HG02642 (cell line): ENCODE measurements around the gene EPB41L2.
"Not testable (repeated sequence)": the region's sequence is repeated elsewhere in the genome, so short reads cannot be mapped to it uniquely, and the experiment has no call there.

ENCODE experiments used
- ATAC-seq: cut with Tn5 transposase; IDR thresholded peaks from one replicate; pipeline ENCODE4 v1.9.1; 2021; ENCODE audit warnings: mild to moderate bottlenecking; ENCODE audit not compliant: unreplicated experiment, poor library complexity

Gene EPB41L2

DNA sequence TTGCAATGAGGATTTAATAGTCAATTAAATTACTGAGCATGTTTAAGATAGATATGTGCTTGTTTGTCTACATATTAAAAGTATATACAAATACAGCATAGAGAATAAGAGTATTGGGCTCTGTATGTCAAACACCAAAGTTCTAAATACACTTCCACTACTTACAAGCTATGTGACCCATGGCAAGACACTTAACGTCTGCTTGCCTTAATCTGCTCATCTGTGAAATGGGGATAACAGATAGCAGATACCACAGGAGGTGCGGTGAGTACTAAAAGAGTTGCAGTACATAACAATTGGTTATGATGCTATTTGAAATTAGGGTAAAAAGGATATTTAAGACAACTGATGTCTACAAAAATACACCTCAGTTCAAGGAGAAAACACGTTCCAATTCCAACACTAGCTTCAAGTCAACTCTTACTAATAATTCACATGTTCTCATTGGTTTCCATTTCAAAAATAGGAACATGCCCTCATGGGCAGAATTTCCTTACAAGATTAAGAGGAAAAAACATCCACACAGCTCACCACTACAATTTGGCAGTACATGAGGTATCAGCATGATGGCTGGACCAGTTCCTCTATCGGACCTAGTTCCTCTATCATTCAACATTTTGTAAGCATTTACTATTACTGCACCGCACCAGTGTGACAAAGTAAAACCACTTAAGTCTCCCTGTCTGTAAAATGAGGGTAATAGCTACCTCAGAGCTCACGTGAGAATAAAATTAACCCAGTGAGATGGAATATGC, 134.7 kb downstream of the EPB41L2 start:
- ATAC-seq, result no peak

DNA sequence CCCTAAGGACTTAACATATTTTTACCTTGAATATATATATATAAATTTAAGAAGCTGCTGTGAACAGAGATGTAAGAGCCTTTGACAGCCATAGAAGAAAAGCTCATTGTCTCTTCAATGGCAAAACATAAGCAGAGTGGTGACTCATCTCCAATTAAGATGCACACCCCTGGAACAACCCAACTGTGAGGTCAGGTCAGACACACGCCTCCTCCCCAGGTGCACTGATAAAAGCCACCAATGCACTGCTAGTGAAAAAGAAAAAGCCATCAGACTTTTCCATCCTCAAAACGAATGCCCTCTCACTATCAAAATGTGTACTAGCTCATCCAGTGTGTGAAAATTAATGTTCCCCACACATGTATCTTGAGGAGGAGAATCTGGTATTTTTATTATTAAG, 135.7 kb downstream of the EPB41L2 start:
- ATAC-seq, result no peak

DNA sequence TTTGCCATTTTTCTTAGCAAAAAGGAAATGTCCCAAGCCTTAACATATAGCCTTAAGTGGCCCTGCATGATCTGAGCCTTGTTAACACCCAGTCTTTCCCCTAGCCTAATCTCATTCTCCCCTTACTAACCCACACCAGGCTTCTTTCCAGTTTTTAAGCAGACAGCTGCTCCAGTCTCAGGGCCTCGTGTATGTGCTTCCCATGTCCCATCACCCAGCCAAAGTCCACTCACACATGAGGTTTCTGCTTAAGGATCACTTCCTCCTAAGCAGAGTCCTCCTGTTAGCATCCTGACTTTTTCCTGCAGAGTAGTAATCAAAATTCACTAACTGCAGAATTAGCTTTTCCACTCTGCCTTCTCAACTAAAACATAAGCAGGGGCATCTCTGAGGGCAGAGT, 139.7 kb downstream of the EPB41L2 start:
- no peak for ATAC-seq

DNA sequence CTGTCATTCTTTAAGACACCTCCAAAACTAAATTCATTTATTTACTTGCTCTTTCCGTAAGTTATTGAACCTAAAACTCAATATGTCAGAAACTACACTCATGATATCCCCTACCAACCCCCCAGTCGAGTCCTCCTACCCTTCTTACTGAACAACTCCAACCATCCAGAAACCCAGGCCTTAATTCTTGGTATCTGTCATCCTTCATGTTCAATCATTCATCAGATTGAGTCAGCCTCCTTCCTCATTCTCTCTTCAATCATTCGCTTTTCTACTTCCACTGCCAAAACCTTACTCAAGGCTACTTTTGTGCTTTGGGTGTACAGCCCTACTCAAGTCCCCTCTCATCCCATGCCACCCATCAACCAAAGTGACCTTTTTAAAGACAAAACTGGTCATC, 140.1 kb downstream of the EPB41L2 start:
- ATAC-seq, result no peak

DNA sequence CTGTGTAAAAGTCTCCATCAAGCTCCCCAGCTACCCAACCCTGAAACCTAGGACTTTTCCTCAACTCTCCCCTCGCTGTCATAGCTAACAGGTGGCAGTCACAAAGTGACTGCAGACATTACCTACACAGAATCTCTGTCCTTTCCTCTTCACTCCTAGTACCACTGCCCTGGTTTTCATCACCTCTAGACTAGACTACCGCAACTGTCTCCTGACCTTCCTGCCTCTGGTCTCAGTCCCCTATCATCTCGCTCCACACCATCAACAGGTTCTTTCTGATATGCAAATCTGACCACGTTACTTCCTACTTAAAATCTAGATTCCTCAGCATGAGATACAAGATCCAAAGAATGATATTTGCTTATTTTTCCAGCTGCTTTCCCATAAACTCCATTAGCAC, 142.1 kb downstream of the EPB41L2 start:
- no peak for ATAC-seq

DNA sequence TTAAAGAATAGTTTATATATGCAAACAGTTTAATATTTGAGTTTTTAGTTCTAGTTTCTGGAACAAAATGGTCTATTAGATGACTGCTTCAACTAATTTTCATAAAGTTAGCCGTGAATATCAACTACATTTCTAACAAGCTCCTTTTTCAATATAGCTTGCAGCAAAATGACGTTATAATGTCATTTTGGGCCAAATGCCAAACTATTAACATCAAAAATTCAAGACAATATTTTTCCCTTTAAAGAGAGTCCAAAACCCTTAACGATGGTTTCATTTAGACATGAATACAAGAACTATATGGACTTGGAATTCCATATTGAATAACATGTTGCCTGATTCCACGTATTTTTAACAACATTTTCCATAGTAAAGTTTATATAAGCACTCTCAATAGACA, 144.9 kb downstream of the EPB41L2 start:
- no peak for ATAC-seq

DNA sequence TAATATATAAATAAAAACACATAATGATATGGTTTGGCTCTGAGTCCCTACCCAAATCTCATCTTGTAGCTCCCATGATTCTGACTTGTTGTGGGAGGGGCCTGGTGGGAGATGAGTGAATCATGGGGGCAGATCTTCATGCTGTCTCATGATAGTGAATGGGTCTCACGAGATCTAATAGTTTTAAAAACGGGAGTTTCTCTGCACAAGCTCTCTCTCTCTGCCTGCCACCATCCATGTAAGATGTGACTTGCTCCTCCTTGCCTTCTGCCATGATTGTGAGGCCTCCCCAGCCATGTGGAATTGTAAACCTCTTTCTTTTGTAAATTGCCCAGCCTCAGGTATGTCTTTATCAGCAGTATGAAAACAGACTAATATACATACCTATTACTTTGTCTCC, 147.4 kb downstream of the EPB41L2 start:
- ATAC-seq, result not testable (repeated sequence)

DNA sequence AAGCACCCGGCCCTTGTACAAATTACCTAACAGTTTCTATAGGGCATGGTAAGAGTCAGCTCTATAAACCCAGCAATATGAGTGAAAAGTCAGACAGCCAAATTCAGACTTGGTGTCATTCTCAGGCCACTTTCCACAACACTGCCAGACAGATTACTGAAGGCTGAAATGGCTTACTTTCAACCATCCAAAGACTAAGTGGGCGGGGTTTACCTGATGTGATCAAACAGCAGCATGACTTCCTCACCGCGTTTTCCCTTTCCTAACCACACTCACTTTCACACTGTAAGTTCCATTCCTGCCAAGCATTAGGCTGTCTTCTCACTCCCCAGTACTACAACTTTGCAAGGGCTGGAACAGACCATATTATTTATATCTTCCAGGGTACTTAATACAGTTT, 149.9 kb downstream of the EPB41L2 start:
- peak; percentile 82 for ATAC-seq

DNA sequence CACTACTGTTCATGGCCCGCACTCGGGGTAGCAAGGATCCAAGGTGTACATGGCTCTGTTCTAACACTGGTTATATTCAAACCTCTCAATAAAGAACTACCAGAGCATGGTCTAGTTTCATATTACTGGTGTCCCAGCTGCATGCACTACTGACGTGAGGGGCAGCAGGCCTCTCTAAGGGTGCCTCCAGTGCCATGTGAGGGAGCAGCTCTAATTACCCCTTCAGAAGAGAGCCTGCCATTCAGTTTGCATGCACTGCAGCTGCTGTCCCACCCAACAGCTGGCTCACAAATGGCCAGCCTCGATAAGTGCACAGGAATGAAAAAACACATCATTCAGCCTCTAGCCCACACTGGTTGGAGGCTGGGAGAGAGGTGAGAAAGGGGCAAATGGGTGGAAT, 150.6 kb downstream of the EPB41L2 start:
- ATAC-seq, result no peak

DNA sequence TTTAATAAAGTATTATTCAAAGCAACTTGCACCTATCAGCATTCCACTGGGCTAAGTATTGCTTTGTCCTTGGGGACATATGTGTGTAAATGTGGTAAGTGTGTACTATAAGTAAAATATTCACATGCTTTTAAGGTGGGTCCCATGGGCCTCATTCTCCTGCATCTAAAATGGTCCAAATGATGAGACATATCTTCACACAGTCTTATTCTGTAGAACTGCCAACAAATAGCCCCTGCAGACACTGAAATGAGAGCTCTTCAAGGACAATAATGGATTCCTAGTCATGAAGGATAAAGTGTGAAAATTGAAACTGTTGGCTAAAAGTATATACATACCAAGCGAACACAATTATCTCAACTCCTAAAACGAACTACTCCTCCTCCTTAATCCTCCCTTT, 154.1 kb downstream of the EPB41L2 start:
- no peak for ATAC-seq

DNA sequence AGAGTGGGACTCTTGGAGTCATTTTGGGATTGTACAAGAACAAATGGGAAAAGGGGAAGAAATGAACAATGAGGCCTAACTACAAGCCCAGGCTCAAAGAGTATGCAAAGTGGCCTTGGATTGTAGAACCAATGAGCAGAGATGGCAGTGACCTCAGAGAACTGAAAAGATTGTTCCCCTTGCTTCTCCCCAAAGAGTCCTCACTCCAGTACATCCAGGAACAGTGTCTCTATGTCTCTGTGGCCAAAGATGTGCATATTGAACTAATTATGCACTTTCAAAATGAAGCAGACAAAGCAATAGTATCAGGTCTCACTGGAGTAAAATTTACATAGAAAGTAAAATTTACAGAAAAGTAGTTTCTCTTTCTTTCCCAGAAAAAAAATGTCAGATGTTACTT, 154.9 kb downstream of the EPB41L2 start:
- peak; percentile 57 for ATAC-seq

DNA sequence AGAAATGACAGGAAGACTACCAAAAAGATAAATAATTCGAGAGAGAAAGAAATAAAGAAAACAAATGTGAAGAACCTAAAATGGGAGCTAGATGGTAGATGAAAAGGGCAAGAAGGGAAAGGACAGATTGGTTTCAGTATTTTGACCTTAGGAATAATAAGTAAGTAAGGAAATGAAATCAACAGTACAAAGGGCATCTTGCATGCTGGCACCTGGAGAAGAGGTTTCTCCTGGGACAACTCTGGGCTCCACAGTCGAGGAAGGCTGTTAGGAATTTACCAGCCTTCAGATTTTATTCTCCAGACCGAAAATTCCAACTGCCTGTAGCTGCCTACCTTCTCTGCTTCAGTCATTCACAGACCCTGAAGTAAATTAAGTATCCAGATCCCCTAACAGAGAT, 155.4 kb downstream of the EPB41L2 start:
- no peak for ATAC-seq

DNA sequence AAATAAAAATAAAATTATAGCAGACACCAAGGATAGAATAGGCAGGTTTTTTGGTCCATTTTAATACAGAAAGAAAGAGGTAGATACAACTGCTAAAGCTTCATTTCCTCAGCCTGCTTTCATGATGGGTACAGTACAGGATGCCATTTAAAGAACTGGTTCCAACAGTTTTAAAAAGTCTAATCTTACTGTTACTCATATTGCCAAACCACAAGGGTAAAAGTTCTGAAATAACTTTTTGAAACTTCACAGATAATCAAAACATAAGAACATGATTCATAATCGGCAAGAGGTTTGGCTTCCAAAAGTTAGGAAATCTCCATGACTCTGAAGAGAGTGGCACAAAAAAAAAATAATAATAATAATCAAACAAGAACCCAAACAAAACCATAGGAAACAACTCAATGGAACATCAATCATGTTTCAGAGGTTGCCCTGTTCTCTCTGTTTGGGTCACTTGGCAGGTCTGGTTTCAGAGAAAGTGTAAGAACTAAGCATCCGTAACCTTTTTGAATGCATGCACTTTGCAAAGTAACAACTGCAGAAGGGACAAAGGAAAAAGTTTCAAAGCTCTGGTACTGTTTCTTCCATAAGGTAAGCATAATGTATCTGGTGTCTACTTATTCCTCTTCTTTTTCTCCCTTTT, 156.2 kb downstream of the EPB41L2 start:
- no peak for ATAC-seq

DNA sequence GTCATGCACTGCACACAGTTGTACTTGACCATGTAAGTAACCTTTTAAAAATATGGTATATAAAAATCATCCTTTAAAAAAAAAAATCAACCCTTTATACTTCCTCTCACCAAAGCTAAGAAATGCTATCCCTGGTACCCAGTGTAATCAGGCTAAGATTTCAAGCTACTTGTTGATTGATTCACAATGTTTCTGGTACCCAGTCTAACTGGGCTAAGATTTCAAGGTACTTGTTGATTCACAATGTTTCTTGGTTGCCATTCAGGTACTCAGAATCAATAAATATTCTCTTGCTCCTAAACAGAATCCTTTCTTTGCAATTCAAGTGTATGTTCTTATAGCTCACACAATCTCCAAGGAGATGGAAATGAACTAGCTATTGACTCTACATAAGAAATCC, 159.4 kb downstream of the EPB41L2 start:
- ATAC-seq, result no peak

DNA sequence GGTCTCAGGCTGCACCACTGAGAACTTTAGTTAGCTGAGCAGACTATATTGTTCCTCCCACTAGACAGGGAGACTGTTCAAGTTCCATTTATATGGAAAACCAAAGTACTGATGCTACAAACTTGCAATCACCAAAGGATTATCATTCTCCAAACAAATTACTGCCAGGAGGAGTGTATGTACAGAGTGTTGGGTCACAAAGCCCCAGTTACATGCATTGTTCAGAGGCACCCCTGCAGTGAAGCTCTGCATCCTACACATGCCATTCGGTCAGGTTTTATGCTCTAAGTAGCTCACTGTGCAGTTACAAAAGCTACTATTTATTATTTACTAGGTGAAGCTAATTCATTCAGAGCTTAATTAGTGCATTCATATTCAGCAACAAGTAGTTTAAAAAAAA, 160.0 kb downstream of the EPB41L2 start:
- no peak for ATAC-seq

DNA sequence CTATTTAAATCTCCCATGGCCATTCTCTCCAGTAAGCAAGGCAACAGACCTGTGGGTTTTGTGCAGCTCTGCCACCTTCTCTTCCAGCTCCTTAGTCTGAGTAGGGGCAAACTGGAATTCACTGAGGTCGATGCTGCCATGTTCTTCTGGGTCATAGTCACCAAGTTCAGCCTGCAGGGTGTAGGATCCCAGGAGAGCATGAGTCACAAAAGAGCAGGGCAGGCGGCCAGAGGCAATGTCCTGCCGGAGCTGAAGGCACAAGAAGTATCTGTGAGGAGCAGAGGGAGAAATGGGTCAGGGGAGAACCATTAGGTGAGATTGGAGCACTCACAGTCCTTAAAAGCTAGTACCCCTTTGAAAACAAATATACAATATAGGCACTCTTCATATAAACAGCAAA, 162.1 kb downstream of the EPB41L2 start:
- ATAC-seq, result no peak

DNA sequence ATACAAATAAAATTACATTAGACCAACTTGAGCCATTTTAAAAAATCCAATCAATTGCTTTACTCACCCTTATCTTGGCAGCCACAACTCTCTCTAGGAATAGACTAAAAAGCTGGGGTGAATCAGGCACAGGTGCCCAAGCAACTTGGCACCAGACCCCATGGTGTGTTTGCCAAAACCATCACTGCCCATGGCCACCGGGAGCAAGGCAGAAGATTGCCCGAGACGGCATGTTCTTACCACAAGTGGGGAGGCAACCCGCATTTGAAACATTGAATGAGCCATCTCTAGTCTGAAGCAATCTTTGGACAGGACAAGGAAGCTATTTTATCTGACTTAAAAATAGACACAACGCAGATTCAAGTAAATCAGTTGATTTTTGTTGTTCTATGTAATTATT, 166.8 kb downstream of the EPB41L2 start:
- no peak for ATAC-seq

DNA sequence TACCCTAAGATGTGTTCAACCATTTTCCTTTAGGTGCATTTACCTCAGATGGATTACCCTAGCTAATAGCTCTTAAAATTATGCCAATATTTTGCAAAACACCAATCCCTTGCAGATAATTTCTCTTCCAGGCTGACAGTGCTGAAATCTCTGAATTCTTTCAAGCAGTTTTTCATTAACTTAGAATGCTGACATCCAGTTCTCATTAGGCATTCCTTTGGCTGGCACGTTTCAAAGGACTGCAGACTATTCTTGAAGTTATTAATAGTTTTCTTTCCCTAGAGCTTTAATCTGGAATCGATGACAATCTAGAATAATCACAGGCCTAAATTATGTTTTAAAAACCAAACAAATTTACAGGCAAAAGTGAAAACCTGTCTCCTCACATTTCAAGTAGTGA, 167.5 kb downstream of the EPB41L2 start:
- ATAC-seq, result no peak

DNA sequence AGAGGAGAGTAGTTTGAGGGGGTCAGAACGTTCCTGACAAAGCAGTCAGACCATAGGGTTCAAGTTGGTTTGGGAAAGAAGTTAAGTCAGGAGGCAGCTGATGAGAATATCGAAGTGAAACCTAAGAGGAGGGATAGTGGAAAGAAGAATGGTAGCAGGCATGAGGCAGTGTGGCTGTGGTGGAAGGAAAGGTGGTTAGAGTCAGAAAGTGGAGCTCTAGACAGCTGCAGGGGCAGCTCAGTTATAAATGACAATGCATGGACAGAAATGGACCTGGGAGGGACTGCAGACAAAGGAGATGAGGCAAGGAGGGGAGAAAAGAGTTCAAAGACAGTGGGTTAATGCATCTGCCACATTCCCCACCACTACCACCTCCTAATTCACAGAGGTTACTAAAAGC, 169.3 kb downstream of the EPB41L2 start:
- ATAC-seq, result no peak

DNA sequence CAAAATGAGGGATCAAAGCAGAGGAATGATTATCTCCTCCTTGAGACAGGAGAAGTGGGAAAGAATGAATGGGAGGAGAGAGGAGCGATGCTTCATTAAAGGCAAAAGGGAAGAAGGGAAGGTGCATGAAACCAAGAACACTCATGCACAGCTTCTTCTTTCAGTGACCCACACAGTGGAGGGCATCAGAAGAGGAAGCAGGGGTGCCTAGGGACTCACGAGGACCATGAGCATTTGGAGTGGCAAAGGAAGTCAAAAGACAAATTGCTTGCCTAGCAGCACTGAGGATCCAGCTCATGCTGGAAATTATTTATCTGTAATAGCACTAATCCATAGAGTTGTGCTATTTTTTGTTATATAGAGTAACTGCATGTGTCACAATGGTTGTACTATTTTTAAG, 169.8 kb downstream of the EPB41L2 start:
- ATAC-seq, result no peak

DNA sequence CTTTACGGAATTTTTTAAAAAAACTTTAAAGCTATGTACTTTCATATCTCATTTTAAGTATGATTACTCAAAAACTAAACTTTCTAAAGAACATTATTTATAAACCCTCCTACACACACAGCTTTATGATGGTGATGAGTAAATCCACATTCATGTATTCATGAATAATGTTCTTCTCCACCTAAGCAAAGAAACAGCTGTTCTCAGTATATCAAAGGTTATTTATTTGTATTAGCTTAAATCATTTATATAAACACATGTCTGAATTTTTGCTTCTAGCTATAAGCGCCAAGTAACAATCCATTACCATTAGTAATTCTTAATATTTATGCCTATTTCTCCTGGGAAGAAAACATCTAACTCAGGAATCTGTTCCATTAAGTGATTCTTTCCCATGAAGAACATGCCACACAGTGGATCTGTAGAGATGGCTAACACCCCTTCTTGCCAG, 172.5 kb downstream of the EPB41L2 start:
- ATAC-seq, result no peak

DNA sequence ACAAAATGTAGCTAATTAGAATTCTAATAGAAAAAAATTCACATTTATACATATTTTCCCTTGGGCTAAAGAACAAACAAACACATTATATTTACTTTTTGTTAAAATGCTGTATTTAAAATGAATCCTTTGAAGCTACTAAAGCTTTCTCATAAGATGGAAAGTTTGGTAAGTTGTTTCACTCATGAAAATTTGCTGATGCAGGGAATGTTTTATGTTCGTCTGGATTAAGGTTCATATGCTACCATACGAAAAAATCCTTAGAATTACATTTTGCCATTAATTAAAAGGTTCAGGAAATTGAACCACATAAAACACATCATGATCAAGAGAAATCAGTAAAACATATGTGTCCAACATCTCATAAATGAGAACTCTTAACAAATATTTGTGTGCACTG, 173.6 kb downstream of the EPB41L2 start:
- no peak for ATAC-seq
